HG03108 (cell line): ENCODE results near the gene SERTM1.

Experiments
- ATAC-seq: cut with Tn5 transposase; IDR thresholded peaks from one replicate; pipeline ENCODE4 v1.9.1; 2021; ENCODE audit warnings: moderate library complexity; ENCODE audit not compliant: unreplicated experiment

SERTM1 gene

GRCh38 chr13:36710396-36710795 is 36.6 kb downstream of the SERTM1 start:
- no peak for ATAC-seq

- no peak for ATAC-seq
These were observed 38.5 kb downstream of the SERTM1 start for GRCh38 chr13:36712290-36712689.

DNA sequence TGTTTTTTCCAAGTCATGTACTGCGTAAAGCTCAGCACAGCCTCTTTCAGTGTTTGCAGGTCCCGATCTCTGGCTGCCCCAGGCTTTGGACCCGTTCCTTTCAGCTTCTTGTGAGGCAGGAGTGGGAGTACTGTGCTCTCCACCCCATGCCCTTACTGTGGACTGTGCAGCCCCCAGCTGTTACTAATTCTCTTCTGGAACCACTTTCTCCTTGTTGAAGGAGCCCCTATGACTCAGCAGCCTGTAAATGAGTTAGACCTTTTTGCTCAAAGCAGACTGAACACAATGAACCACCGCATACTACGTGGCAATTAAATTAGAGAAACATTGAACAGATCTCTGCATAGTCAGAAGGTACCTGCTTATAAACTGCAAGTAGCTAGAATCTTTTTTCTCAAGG is 39.0 kb downstream of the SERTM1 start:
- no peak for ATAC-seq

DNA sequence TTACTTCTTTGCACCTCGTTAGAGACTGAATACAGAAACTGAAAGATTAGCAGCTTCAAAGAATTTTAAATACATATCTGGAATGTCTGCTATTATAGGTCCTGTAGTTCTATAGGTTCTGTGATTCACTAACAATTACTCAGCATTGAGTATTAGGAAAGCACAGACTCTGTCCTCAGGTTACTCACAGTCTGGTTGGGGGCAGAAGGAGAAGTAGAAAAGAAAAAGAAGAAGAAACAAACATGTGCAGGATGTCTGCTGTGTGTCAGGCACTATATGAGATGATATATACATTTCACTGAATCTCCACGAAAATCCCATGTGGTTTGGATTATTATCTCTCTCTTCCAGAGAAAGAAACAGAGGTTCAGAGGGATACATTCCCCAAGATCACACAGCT is 40.1 kb downstream of the SERTM1 start:
- no peak for ATAC-seq

DNA sequence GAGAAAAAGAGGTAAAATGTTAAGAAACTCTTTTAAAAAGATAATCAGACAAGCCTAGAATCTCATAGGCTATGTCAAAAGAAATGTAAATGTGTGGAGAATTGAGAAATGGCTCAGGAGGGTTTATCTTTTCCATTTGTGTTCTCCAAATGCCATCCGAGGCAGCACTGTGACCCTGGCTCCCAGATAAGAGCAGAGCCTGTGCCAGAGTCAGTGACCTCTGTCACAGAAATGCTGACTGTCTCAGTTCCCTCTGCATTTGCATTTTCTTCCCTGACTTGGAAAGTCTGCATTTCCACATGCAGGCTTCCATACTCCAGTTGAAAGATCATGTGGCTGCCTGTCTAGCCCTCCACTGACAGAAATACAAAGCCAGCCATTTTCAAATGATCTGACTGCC is 42.0 kb downstream of the SERTM1 start:
- ATAC-seq = no peak

DNA sequence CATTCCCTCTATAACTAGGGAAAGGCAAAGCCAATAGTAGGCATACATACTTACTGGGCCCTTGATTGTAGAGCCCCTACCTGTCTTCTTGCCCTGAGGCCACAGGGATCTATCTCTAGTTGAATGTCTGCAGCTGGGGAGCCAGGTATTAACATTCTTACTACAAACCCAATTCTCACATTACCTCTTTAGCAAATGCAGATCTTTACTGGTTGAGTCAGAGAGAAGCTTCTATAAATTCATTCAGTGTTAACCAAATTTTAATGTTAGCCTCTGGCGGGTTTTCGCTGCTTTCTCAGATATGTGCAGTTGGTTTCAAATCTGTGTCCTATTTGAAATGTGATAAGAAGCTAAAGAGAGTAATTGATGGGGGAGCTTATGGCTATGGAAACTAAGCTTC is 43.2 kb downstream of the SERTM1 start:
- no peak for ATAC-seq

- no peak for ATAC-seq
These were observed 44.2 kb downstream of the SERTM1 start for GRCh38 chr13:36717966-36718545.

GRCh38 chr13:36718686-36719085 is 44.9 kb downstream of the SERTM1 start:
- no peak for ATAC-seq

- no peak for ATAC-seq
These were observed 50.3 kb downstream of the SERTM1 start for GRCh38 chr13:36724141-36724540.

GRCh38 chr13:36725936-36726335 is 52.1 kb downstream of the SERTM1 start:
- no peak for ATAC-seq

- no peak for ATAC-seq
These were observed 54.2 kb downstream of the SERTM1 start for GRCh38 chr13:36728006-36728405.

GRCh38 chr13:36736119-36736726 is 62.4 kb downstream of the SERTM1 start:
- ATAC-seq = no peak

GRCh38 chr13:36737524-36738083 is 63.8 kb downstream of the SERTM1 start:
- no peak for ATAC-seq

- ATAC-seq = no peak
These were observed 71.6 kb downstream of the SERTM1 start for GRCh38 chr13:36745436-36745835.

DNA sequence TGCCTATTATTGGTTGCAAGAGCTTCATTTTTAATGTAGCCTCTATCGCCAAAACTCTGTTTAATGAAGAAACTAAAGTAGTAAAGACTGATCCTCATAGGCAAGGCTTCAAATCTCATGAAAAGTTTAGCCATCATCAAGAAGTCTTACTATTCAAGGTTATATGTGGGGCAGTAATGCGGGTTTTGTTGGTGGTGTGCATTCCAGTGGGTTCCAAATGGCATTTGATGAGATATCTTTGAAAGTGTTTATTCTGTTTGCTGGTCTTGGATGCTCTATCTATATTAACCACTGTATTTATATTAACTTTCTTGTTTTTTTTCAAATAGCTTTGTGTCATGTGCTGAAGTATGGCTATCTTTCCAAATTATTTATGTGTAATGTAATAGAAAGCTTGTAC is 72.2 kb downstream of the SERTM1 start:
- ATAC-seq = no peak
